Neural cell (in vitro differentiated cells): ENCODE results near the gene THAP12. TPM values are rescaled to one million over a fixed set of nuclear protein-coding genes. Genes with fewer than 3 reads are reported as not detected.

ENCODE experiments used
- H2AFZ ChIP-seq: fragments of 200-600, 300-800 bp; sonication (generic), shearing (Covaris generic); 2 replicates; pipeline ENCODE4 v1.6.0; 2014; ENCODE audit warnings: low read depth, mild to moderate bottlenecking, antibody characterized with exemption, low read length, moderate library complexity
- H3F3A ChIP-seq: fragments of 200-600 bp; shearing (Covaris generic); 2 replicates; pipeline ENCODE4 v1.6.1; 2016; ENCODE audit warnings: mild to moderate bottlenecking, moderate library complexity, mixed read lengths, antibody characterized with exemption, low read length; ENCODE audit not compliant: insufficient read depth, poor library complexity, severe bottlenecking
- H3K27ac ChIP-seq: fragments of 200-600, 300-800 bp; sonication (generic), shearing (Covaris generic); 2 replicates; pipeline ENCODE4 v1.5.1; 2014; ENCODE audit warnings: mild to moderate bottlenecking, low read length, moderate library complexity
- H3K27me3 ChIP-seq: fragments of 300-800, 200-600 bp; sonication (generic), shearing (Covaris generic); 2 replicates; pipeline ENCODE4 v1.6.0; 2014; ENCODE audit warnings: mild to moderate bottlenecking, low read depth, low read length, moderate library complexity; ENCODE audit not compliant: insufficient read depth
- H3K36me3 ChIP-seq: fragments of 300-800, 200-600 bp; sonication (generic), shearing (Covaris generic); 2 replicates; pipeline ENCODE4 v1.5.1; 2014; ENCODE audit warnings: mild to moderate bottlenecking, antibody characterized with exemption, low read length, moderate library complexity; ENCODE audit not compliant: insufficient read depth
- H3K4me2 ChIP-seq: fragments of 300-800, 200-600 bp; sonication (generic), shearing (Covaris generic); 2 replicates; pipeline ENCODE4 v1.6.0; 2014; ENCODE audit warnings: mild to moderate bottlenecking, low read length
- H3K4me3 ChIP-seq: fragments of 300-800, 200-600 bp; sonication (generic), shearing (Covaris generic); 2 replicates; pipeline ENCODE4 v1.5.1; 2014; ENCODE audit warnings: mild to moderate bottlenecking, low read length, moderate library complexity
- H3K79me2 ChIP-seq: fragments of 200-600 bp; shearing (Covaris generic); replicated peaks from 2 replicates; pipeline ENCODE4 v1.6.0; 2014; ENCODE audit warnings: mild to moderate bottlenecking, low read length, moderate library complexity; ENCODE audit not compliant: insufficient read depth
- H3K9ac ChIP-seq: fragments of 300-800, 200-600 bp; sonication (generic), shearing (Covaris generic); 2 replicates; pipeline ENCODE4 v1.6.1; 2016; ENCODE audit warnings: mild to moderate bottlenecking, low read length, mixed read lengths
- H3K9me2 ChIP-seq: fragments of 200-600 bp; shearing (Covaris generic); 2 replicates; pipeline ENCODE4 v1.6.1; 2016; ENCODE audit warnings: mild to moderate bottlenecking, low read length, mixed read lengths; ENCODE audit not compliant: insufficient read depth
- H3K9me3 ChIP-seq: fragments of 200-600, 300-800 bp; sonication (generic), shearing (Covaris generic); 2 replicates; pipeline ENCODE4 v1.6.1; 2016; ENCODE audit warnings: mild to moderate bottlenecking, mixed run types, low read length, moderate library complexity, mixed read lengths
- H4K20me1 ChIP-seq: fragments of 200-600 bp; shearing (Covaris generic); 2 replicates; pipeline ENCODE4 v1.6.1; 2016; ENCODE audit warnings: mild to moderate bottlenecking, mixed run types; ENCODE audit not compliant: insufficient read depth
- EP300 ChIP-seq: fragments of 450-650 bp; conservative IDR thresholded peaks from 2 replicates; pipeline ENCODE4 v1.6.1; 2014; ENCODE audit warnings: antibody characterized with exemption, mild to moderate bottlenecking, moderate library complexity; ENCODE audit not compliant: poor library complexity, severe bottlenecking
- EZH2 ChIP-seq: fragments of 200-600, 300-800 bp; shearing (Covaris generic), sonication (generic); IDR thresholded peaks from 2 replicates; pipeline ENCODE4 v1.6.1; 2014; ENCODE audit warnings: antibody characterized with exemption, low read length, borderline replicate concordance, mild to moderate bottlenecking; ENCODE audit not compliant: insufficient read depth, poor library complexity, severe bottlenecking
- MXI1 ChIP-seq: fragments of 450-650 bp; conservative IDR thresholded peaks from 2 replicates; pipeline ENCODE4 v1.6.1; 2014; ENCODE audit warnings: antibody characterized with exemption, mild to moderate bottlenecking; ENCODE audit not compliant: poor library complexity, severe bottlenecking
- POLR2AphosphoS5 ChIP-seq: IDR thresholded peaks from 2 replicates; pipeline ENCODE4 v1.6.1; 2012
- RAD21 ChIP-seq: fragments of 450-650 bp; conservative IDR thresholded peaks from 2 replicates; pipeline ENCODE4 v1.6.1; 2014; ENCODE audit warnings: antibody characterized with exemption, mild to moderate bottlenecking, moderate library complexity
- SMC3 ChIP-seq: fragments of 450-650 bp; conservative IDR thresholded peaks from 2 replicates; pipeline ENCODE4 v1.6.1; 2014; ENCODE audit warnings: antibody characterized with exemption, mild to moderate bottlenecking, moderate library complexity; ENCODE audit not compliant: poor library complexity
- TAF1 ChIP-seq: IDR thresholded peaks from 2 replicates; pipeline ENCODE4 v1.6.1; 2012; ENCODE audit warnings: low read depth
- polyA plus RNA-seq: library from polyadenylated mRNA; depleted of rRNA; stranded (reverse); fragments of >200 nt; gene quantifications from 2 replicates; pipeline ENCODE4 v1.2.3, GENCODE V29; 2014
- TF ChIP-seq, protein P1 (sequence below): fragments of 450-650 bp; IDR thresholded peaks from 2 replicates; pipeline ENCODE4 v1.5.1; 2014; ENCODE audit warnings: antibody characterized with exemption, mild to moderate bottlenecking, moderate library complexity; ENCODE audit not compliant: poor library complexity, severe bottlenecking
- TF ChIP-seq, protein P2 (sequence below): IDR thresholded peaks from 2 replicates; pipeline ENCODE4 v1.6.1; 2012; ENCODE audit warnings: borderline replicate concordance

THAP12 gene
- polyA plus RNA-seq, 1 donor from 2014 or later: 110 TPM

DNA sequence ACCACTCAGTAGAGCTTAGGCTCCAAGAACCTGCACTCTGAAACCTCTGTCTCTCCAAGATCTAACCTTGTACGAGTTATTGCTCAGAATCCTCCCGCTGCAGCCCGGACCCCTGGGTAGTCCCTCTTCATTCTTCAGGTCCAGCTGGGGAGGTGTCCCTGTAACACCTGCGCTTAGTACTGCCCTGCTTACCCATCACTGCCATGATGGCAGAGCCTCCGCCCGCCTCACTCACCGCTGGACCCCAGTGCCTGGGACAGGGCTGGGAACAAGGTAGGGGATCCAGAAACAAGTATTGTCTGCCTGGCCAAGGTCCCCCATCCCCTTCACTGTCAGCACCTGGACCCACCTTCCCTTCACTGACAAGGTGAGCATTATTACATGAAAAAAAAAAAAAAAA lies 50.3 kb downstream of the THAP12 start:
- Histone ChIP-seq H3K36me3 (no peaks in the 10 kb centered on the region), H3K79me2 (no peaks in the 10 kb centered on the region), H3K27ac (no peak overlapping the region), H2AFZ (no peak overlapping the region), H3K4me3 (no peak overlapping the region), H3K9me3 (peaks cover 5% of the 10 kb centered on the region), H3K9ac (no peak overlapping the region), H3K27me3 (no peaks in the 10 kb centered on the region), H3K9me2 (no peaks in the 10 kb centered on the region), H4K20me1 (no peaks in the 10 kb centered on the region), H3F3A (no peaks in the 10 kb centered on the region), H3K4me2 (no peak overlapping the region)
- TF ChIP-seq SMC3 (no peak), EP300 (no peak), EZH2 (no peak), POLR2AphosphoS5 (no peak), TAF1 (no peak), MXI1 (no peak), RAD21 (no peak)
- TF ChIP-seq, protein P1, sequence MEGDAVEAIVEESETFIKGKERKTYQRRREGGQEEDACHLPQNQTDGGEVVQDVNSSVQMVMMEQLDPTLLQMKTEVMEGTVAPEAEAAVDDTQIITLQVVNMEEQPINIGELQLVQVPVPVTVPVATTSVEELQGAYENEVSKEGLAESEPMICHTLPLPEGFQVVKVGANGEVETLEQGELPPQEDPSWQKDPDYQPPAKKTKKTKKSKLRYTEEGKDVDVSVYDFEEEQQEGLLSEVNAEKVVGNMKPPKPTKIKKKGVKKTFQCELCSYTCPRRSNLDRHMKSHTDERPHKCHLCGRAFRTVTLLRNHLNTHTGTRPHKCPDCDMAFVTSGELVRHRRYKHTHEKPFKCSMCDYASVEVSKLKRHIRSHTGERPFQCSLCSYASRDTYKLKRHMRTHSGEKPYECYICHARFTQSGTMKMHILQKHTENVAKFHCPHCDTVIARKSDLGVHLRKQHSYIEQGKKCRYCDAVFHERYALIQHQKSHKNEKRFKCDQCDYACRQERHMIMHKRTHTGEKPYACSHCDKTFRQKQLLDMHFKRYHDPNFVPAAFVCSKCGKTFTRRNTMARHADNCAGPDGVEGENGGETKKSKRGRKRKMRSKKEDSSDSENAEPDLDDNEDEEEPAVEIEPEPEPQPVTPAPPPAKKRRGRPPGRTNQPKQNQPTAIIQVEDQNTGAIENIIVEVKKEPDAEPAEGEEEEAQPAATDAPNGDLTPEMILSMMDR: no peak
- TF ChIP-seq, protein P2, sequence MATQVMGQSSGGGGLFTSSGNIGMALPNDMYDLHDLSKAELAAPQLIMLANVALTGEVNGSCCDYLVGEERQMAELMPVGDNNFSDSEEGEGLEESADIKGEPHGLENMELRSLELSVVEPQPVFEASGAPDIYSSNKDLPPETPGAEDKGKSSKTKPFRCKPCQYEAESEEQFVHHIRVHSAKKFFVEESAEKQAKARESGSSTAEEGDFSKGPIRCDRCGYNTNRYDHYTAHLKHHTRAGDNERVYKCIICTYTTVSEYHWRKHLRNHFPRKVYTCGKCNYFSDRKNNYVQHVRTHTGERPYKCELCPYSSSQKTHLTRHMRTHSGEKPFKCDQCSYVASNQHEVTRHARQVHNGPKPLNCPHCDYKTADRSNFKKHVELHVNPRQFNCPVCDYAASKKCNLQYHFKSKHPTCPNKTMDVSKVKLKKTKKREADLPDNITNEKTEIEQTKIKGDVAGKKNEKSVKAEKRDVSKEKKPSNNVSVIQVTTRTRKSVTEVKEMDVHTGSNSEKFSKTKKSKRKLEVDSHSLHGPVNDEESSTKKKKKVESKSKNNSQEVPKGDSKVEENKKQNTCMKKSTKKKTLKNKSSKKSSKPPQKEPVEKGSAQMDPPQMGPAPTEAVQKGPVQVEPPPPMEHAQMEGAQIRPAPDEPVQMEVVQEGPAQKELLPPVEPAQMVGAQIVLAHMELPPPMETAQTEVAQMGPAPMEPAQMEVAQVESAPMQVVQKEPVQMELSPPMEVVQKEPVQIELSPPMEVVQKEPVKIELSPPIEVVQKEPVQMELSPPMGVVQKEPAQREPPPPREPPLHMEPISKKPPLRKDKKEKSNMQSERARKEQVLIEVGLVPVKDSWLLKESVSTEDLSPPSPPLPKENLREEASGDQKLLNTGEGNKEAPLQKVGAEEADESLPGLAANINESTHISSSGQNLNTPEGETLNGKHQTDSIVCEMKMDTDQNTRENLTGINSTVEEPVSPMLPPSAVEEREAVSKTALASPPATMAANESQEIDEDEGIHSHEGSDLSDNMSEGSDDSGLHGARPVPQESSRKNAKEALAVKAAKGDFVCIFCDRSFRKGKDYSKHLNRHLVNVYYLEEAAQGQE: no peak

DNA sequence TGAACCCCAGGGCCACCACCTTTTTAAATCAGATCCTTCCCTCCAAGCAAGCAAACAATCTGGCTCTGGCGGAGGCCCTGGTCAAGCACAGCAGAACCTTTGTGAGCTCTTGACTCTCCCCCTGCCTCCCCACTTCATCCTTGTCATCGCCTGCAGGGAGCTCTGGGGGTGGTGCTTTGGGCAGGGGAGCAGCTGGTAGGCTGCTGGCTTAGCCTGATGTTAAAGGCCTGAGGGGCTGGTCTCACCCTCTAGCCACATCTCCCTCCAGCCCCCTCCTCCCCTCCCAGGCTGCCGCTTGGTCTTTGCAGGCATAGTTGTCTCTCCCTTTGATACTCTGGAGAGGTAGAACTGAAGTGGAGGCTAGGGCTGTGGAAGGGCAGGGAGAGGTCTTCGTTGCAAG lies 50.9 kb downstream of the THAP12 start:
- TF ChIP-seq EZH2: no peak
- TF ChIP-seq SMC3: no peak
- no peak for TF ChIP-seq TAF1
- TF ChIP-seq RAD21: no peak
- TF ChIP-seq, protein P2: no peak
- TF ChIP-seq, protein P1: no peak
- no peak for TF ChIP-seq MXI1
- no peak for TF ChIP-seq POLR2AphosphoS5
- TF ChIP-seq EP300: no peak
- Histone ChIP-seq H3K9ac (no peak overlapping the region), H3K36me3 (no peaks in the 10 kb centered on the region), H2AFZ (no peak overlapping the region), H3K4me2 (no peak overlapping the region), H3K4me3 (no peak overlapping the region), H3K27me3 (no peaks in the 10 kb centered on the region), H3F3A (no peaks in the 10 kb centered on the region), H3K79me2 (no peaks in the 10 kb centered on the region), H3K27ac (no peak overlapping the region), H3K9me3 (no peaks in the 10 kb centered on the region), H4K20me1 (no peaks in the 10 kb centered on the region), H3K9me2 (no peaks in the 10 kb centered on the region)
